GM21367 (cell line): ENCODE measurements around the gene BTBD10.
"Not testable (repeated sequence)": the region's sequence is repeated elsewhere in the genome, so short reads cannot be mapped to it uniquely, and the experiment has no call there.

Source experiments
- ATAC-seq: cut with Tn5 transposase; IDR thresholded peaks from one replicate; pipeline ENCODE4 v1.9.1; 2021; ENCODE audit not compliant: unreplicated experiment

Gene BTBD10

DNA sequence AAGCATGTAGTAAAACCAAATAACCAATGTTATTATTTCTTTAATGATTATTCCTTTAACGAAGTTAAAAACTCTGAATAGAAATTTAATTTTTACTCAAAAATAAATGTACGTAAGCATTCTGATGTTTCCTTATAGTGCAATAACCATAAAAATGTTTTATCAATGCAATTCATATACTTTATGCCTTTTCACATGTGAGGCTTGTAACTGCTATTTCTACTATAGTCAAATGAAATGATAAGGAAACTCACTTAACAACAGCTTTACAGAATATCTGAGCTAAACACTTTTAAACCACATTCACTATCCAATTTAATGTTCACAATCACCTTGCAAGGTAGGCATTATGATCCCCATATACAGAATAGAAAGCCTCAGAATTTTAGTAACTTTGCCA, 17.4 kb downstream of the BTBD10 start:
- ATAC-seq, result no peak

- ATAC-seq, result no peak
Observed at GRCh38 chr11:13440100-13440855, 22.7 kb downstream of the BTBD10 start.

DNA sequence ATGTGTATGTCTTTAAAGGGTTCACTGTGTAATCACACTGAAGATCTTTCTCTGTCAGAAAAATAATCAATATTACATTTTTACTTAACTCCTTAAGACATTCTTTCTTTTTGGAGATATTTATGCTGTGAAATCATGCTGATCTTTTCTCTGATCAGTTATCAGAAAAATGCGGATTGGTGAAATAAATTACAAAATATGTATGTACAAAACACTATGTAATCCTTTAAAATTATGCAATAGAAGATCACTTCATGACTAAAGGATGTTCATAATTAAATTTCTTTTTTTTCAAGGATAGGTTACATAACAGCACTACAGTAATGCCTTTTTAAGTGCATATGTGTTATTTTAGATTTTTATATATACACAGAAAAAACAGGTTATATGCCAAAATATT, 24.7 kb downstream of the BTBD10 start:
- no peak for ATAC-seq

GRCh38 chr11:13436836-13437235, 26.2 kb downstream of the BTBD10 start:
- not testable (repeated sequence) for ATAC-seq

- ATAC-seq, result no peak
Observed at GRCh38 chr11:13434247-13435205, 28.5 kb downstream of the BTBD10 start.

DNA sequence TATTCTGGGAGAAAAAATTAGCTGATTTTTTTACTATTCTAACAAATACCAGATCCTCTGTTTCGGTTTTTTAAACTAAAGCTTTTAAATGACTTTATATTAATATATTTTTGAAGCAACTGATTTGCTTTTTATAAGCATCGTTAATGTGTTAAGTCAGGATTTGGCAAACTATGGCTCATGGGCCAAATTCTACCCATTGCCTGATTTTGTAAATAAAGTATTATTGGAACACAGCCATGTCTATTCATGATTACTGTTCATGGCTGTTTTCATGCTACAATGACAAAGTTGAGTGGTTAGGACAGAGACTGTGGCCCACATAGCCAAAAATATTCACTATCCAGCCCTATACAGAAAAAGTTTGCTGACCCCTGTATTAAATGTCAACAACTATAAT, 29.6 kb downstream of the BTBD10 start:
- ATAC-seq, result no peak

GRCh38 chr11:13429836-13430235, 33.2 kb downstream of the BTBD10 start:
- no peak for ATAC-seq

DNA sequence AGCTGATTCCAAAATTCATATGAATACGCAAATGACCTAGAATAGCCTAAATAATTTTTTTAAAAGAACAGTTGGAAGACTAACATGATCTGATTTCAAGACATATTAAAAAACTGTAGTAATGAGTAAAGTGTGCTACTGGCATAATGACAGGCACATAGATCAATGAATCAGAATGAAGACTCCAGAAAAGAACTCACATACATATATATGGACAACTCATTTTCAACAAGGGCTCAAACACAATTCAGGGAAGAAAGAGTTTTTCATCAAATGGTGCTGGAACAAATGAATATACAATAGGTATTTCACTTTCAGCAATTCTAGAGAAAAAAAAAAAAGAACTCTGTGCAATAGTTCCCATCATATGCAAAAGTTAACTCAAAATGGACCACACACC, 33.7 kb downstream of the BTBD10 start:
- no peak for ATAC-seq

GRCh38 chr11:13427440-13427839, 35.6 kb downstream of the BTBD10 start:
- ATAC-seq, result no peak

GRCh38 chr11:13423372-13423771, 39.6 kb downstream of the BTBD10 start:
- no peak for ATAC-seq

DNA sequence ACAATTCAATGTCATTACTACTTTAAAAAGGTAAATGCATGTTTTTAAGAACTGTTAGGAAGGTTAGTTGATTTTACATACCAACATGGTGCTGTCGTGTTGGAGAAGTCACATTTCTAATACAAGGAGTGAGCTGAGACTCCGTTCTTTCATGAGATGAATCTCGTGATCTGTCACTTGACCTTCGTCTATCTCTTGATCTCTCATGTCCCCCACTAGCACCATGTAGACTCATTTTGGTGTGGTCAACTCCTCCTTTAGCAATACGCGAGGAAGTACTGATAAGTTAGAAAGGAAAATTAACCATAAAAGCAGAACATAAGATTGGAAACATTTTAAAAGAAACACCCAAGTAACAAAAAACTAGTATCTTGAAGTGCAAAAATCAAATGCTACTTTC, 41.5 kb downstream of the BTBD10 start:
- no peak for ATAC-seq

DNA sequence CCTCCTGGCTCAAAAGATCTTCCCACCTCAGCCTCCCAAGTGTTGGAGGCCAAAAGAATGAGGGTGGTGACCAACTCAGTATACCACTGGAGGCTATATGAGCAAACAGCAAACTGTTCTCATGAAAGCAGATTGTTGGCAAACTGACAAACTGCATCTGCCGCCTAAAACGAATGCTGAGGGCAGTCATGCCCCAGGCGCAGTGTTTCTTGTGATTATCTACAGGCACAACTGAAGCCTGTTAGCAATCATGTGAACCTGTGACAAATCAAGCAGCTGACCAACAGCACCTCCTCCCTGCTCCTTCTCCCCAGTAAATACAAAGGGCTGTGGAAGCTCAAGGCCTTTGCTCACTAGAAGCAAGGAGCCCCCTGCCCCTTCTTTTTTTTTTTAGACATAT, 47.8 kb downstream of the BTBD10 start:
- no peak for ATAC-seq

- ATAC-seq, result no peak
Observed at GRCh38 chr11:13405220-13405619, 57.8 kb downstream of the BTBD10 start.

GRCh38 chr11:13398335-13398734, 64.7 kb downstream of the BTBD10 start:
- ATAC-seq, result not testable (repeated sequence)

DNA sequence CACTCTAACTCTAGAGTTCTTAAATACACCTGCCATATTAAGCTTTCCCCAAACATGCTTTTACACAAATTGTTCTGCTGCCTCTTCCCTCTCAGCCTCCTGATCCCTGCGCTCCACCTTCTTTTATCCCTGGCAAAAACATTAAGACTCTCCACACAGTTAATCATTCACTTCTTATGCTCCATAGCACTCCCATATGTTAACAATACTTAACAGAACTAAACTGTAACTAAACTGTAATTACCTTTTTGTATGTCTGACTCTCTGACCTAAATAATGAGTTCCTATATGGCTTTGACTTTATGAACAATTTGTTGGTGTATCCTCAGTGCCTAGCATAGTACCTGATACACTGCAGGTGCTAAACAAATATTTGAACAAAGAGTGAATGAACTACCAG, 71.8 kb downstream of the BTBD10 start:
- no peak for ATAC-seq

DNA sequence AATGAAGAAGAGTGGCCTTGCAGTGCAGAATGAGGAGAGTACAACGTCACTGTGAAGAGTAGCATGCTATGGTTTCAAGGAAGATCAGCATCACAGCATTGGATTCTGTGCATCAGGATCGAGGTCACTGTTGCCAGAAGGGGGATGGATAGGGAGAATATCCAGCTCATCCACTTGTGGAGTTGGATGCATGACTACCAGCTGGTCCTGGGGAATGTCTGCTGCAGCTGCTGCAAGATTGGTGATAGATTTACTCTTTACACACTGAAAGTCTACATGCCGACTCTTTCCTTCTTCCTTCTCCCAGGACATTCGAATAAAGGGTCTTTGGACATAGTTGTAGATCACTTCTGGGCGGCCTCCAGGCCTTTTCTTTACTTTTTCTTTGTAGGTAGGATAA, 74.3 kb downstream of the BTBD10 start:
- no peak for ATAC-seq

DNA sequence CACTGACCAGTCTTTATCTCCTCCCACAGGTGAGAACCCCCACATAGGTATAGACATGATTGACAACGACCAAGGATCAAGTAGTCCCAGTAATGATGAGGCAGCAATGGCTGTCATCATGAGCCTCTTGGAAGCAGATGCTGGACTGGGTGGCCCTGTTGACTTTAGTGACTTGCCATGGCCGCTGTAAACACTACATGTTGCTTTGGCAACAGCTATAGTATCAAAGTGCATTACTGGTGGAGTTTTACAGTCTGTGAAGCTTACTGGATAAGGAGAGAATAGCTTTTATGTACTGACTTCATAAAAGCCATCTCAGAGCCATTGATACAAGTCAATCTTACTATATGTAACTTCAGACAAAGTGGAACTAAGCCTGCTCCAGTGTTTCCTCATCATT, 76.5 kb downstream of the BTBD10 start:
- ATAC-seq, result no peak

- peak; percentile 52 for ATAC-seq
Observed at GRCh38 chr11:13384908-13385640, 77.9 kb downstream of the BTBD10 start.

- ATAC-seq, result no peak
Observed at GRCh38 chr11:13382751-13383150, 80.3 kb downstream of the BTBD10 start.

DNA sequence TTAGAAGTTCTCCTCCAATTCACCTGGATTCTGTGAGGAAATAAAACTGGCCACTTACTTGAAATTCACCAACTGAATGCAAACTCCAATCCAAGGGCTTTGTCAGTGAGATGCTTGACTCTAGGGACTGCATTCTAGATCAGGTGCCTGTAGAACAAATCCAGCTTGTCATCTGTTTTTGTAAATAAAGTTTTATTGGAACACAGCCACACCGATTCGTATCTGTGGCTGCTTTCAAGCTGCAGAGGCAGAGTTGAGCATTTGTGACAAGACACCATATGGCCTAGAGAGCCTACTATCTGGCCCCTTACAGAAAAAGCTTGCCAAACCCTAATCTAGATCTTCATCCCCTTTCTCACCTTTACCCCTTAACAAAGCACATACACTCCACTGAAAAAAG, 82.3 kb downstream of the BTBD10 start:
- no peak for ATAC-seq

DNA sequence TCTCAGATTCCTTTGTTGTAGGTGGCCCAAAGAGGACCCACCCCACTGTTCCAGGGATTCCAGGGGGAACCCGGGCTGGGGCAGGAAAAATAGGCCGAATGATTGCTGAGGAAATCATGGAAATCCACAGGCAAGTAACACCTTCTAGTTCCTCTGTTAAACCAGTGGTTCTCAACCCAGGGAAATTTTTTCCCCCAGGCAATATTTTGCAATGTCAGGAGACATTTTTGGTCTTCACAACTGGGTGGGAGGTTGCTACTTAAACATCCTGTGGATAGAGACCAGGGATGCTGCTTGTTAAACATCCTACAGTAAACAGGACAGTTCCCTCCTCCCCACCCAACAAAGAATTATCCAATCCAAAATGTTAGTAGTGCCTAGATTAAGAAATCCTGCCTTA, 84.7 kb downstream of the BTBD10 start:
- no peak for ATAC-seq
